ENCODE measurements around the gene CNTNAP2. TPM values are rescaled to one million over a fixed set of nuclear protein-coding genes. Genes with fewer than 3 reads are reported as not detected.

The CNTNAP2 gene
- total RNA-seq, 2 donors from 2014 or later, result 0.37 TPM; not detected in 1

DNA sequence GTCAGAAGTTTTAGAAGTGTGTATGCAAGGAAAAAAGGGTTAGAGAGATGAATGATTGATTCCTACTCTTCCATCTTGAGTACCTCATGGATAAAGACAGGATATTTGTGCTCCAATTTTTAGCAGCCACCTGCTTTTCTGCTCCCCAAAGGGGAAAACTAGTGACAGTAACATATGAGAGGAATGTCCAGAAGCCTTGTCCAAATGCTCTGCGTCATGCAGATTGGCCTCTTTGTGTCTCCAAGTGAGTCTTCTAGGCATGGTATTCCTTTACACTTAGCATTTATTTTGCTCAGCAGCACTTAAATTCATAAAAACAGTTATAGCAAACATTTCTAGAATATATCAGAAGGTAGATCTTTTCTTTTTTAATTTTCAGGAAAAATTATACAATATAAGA is 306.8 kb downstream of the CNTNAP2 start:
- no peak for DNase-seq
- Mint-ChIP-seq H3K4me1 (no peaks in the 10 kb centered on the region), H3K27ac (no peak overlapping the region), H3K36me3 (ENCODE audit: low read depth) (no peaks in the 10 kb centered on the region), H3K27me3 (no peaks in the 10 kb centered on the region), H3K4me3 (no peak overlapping the region)
- no peak for ATAC-seq
- no peaks in the 10 kb centered on the region for H3K9me3 ChIP-seq (ENCODE audit: control insufficient read depth, low read length, poor library complexity, severe bottlenecking)

DNA sequence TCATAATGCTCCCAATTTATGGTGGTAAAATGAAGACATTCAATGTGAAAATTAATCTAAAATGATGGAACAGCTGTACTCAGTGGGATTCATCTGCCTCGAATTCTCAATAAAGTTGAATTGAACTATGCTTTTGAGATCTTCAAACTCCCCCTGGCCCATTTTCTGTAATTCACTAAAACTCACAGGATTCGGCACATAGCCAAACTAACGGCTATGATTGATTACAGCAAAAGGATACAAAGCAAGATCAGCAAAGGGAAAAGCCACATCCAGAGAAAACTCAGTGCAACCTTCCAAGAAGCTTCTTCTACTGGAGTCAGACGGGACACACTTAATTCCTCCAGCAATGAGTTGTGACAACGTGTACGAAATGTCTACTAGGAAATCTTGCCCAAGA is 307.5 kb downstream of the CNTNAP2 start:
- Mint-ChIP-seq H3K4me3 (no peak overlapping the region), H3K27ac (no peak overlapping the region), H3K27me3 (no peaks in the 10 kb centered on the region), H3K36me3 (ENCODE audit: low read depth) (no peaks in the 10 kb centered on the region), H3K4me1 (no peaks in the 10 kb centered on the region)
- H3K9me3 ChIP-seq (ENCODE audit: control insufficient read depth, low read length, poor library complexity, severe bottlenecking), result no peaks in the 10 kb centered on the region
- DNase-seq (no peak), ATAC-seq (no peak)

DNA sequence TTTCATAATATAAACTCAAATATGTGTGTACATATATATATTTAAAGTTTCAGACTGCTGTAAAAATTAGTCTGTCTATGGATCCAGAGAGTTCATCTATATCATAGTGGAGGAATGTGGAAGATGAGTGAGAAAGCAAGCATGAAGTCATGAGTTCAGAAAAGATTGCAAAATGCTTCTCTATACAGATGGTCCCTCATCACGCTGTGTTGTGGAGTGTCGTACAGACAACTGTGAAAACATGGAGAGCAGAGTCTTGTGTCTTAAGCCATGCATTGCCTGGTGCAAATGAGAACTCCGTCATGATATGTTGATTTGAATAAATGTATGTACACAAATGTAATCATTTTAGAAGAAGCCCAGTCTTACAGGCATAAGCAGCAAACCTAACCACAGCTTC is 316.9 kb downstream of the CNTNAP2 start:
- ATAC-seq (no peak), DNase-seq (no peak)
- Mint-ChIP-seq H3K36me3 (ENCODE audit: low read depth) (no peaks in the 10 kb centered on the region), H3K27me3 (no peaks in the 10 kb centered on the region), H3K4me3 (no peak overlapping the region), H3K4me1 (no peaks in the 10 kb centered on the region), H3K27ac (no peak overlapping the region)
- H3K9me3 ChIP-seq (ENCODE audit: control insufficient read depth, low read length, poor library complexity, severe bottlenecking), result no peaks in the 10 kb centered on the region

DNA sequence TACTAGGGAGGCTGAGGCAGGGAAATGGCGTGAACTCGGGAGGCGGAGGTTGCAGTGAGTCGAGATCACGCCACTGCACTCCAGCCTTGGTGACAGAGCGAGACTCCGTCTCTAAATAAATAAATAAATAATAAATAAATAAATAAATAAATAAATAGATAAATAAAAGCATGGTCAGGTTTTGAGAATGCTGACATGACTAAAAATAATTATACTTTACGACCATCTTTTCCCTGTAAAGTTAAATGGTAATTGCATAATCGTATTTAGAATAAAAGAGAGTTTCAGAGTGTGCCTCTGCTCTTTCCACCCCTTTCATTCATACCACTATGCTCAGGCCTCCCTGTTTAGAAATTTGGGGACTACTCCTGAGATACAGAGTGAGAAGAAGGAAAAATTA is 326.5 kb downstream of the CNTNAP2 start:
- no peak for DNase-seq
- Mint-ChIP-seq H3K4me3 (no peak overlapping the region), H3K4me1 (no peaks in the 10 kb centered on the region), H3K36me3 (ENCODE audit: low read depth) (no peaks in the 10 kb centered on the region), H3K27ac (no peak overlapping the region), H3K27me3 (no peaks in the 10 kb centered on the region)
- no peaks in the 10 kb centered on the region for H3K9me3 ChIP-seq (ENCODE audit: control insufficient read depth, low read length, poor library complexity, severe bottlenecking)
- no peak for ATAC-seq

DNA sequence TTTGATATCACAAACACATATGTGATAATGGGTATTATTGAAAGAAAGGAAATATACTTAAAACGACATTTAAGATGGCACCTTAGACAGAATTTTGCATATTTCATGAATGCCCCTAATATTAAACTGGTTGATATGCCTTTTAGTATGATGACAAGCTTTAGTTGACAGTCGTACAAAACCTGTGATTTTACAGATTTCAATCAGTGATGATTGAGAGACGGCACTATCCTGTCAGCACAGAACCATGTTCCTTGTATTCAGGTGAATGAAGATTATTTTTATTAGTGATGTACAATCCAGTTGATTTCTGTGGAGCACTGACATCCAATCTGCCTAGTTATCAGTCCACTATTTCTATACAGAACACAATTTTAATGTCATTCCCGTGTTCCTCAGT is 333.0 kb downstream of the CNTNAP2 start:
- ATAC-seq, result no peak

DNA sequence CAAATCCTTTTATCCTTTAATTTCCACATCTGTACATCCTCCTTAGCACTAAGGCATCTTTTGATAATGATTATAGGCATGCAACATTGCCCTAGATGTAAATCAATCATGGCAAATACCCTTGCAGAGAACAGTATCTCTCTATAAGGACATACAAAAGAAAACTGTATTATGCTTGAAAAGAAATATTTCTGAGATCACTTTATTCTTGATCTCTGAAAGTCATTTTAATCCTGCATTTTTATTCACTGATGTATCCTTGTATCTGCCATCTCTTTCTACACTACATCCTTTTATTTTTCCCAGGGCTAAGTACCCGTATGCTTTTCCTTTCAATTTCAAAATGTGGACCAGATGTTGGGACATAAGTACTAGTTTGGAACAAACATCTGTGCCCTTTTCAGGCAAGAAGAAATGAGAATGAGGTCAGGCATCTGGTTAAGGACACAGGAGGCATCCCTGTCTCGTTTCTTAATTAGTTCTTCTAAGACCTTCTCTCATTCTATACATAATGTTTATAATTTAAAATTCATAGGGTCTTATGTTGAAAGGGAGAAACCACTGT is 338.6 kb downstream of the CNTNAP2 start:
- Mint-ChIP-seq H3K4me3 (no peak overlapping the region), H3K27ac (no peak overlapping the region), H3K27me3 (no peaks in the 10 kb centered on the region), H3K4me1 (no peaks in the 10 kb centered on the region), H3K36me3 (ENCODE audit: low read depth) (no peaks in the 10 kb centered on the region)
- no peaks in the 10 kb centered on the region for H3K9me3 ChIP-seq (ENCODE audit: control insufficient read depth, low read length, poor library complexity, severe bottlenecking)
- ATAC-seq (no peak), DNase-seq (no peak)

More for the DNA sequence above, 333.0 kb downstream of the CNTNAP2 start:
- Mint-ChIP-seq H3K4me1 (no peaks in the 10 kb centered on the region), H3K27me3 (no peaks in the 10 kb centered on the region), H3K4me3 (no peak overlapping the region), H3K27ac (no peak overlapping the region), H3K36me3 (ENCODE audit: low read depth) (no peaks in the 10 kb centered on the region)
- no peaks in the 10 kb centered on the region for H3K9me3 ChIP-seq (ENCODE audit: control insufficient read depth, low read length, poor library complexity, severe bottlenecking)
- no peak for DNase-seq

DNA sequence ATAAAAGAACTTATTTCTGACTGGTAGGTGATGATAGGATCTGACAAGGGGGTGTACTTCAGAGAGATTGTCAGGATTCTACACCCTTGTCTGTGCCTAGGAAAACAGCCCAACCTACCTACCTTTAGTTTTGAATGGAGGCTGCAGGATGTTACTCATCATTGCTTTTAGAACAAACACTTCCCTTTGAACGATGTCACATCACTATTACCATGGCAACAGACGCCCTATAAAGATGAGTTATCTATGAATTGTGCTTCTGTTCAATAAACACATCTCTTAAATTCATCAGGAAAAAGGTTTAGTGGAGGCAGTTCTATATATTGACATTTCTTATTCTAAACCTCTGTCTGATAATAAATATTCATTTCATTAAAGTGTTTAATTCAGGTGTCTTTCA is 362.4 kb downstream of the CNTNAP2 start:
- Mint-ChIP-seq H3K27ac (no peak overlapping the region), H3K27me3 (no peaks in the 10 kb centered on the region), H3K4me3 (no peak overlapping the region), H3K4me1 (no peaks in the 10 kb centered on the region), H3K36me3 (ENCODE audit: low read depth) (no peaks in the 10 kb centered on the region)
- DNase-seq (no peak), ATAC-seq (no peak)
- H3K9me3 ChIP-seq (ENCODE audit: control insufficient read depth, low read length, poor library complexity, severe bottlenecking), result no peaks in the 10 kb centered on the region

DNA sequence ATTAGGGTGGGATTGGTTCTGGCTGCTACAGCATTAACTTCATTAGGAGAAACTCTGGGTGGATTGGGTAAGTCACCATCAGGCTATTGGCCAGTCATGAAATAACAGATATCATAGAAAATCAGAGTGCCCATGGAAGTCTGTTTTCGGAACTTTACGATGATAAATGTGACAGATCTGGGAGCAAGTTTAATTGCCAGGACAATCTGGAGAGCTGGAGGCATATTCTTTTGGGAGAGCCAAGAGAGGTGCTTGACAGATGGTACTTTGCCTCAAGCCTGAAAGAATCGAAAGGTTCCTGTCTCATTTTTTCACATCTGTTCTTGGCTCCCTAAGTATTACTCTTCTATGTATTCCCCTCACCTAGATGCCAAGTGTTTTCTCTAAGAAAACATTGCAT is 369.9 kb downstream of the CNTNAP2 start:
- Mint-ChIP-seq H3K4me1 (no peaks in the 10 kb centered on the region), H3K36me3 (ENCODE audit: low read depth) (peaks cover 2% of the 10 kb centered on the region), H3K27me3 (no peaks in the 10 kb centered on the region), H3K4me3 (no peak overlapping the region), H3K27ac (no peak overlapping the region)
- H3K9me3 ChIP-seq (ENCODE audit: control insufficient read depth, low read length, poor library complexity, severe bottlenecking), result no peaks in the 10 kb centered on the region
- DNase-seq (no peak), ATAC-seq (no peak)

DNA sequence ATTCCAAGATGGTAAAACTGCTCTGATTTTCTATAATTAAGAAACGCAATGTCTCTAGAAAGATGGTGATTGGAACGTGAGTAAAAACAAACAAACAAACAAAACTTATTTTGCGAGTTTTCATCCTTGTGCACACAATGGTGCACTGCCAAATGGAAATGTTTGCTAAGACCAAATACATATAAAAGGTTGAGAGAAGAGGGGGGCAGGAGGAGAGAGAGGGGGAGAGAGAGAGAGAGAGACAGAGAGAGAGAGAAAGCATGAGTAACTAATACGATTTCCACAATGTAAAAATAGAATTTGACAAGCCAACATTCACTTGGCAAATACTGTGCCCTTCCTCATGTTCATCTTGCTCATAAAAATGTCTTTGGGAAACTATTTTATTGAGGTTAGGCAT is 375.4 kb downstream of the CNTNAP2 start:
- no peaks in the 10 kb centered on the region for H3K27me3 Mint-ChIP-seq
- no peaks in the 10 kb centered on the region for H3K4me1 Mint-ChIP-seq
- no peak overlapping the region for H3K4me3 Mint-ChIP-seq
- DNase-seq (no peak), ATAC-seq (no peak)
- H3K36me3 Mint-ChIP-seq (ENCODE audit: low read depth), result peaks cover 2% of the 10 kb centered on the region
- no peak overlapping the region for H3K27ac Mint-ChIP-seq
- no peaks in the 10 kb centered on the region for H3K9me3 ChIP-seq (ENCODE audit: control insufficient read depth, low read length, poor library complexity, severe bottlenecking)

DNA sequence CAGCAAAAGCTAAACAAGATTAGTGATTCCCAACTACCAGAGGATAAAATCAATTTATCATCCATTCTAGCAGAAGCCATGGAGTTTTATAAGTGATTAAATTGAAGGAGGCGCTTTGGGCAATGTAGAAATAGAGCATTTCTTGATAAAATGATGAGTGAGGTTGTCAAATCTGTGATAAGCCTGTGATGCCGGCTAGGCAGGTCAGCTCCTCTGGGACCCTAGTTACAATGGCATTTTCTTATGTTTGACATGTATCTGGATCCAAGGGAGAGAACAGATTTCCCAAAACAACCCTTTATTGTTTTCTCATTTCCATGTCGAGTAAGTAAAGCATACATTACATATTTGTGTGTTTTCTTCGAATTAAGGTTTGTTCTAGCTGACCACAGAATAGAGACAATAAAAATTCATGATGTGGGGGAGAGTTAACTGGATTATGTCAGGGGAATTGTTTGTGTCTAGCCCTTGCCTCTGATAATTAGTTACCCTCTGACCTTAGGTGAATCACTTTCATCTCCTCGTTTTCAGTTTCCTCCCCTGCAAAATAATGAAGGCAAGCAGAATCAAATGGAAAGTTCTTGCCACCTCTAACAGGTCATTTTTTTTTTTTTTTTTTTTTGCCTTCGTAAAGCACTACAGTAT is 378.5 kb downstream of the CNTNAP2 start:
- H3K27ac Mint-ChIP-seq, result no peak overlapping the region
- no peak overlapping the region for H3K4me3 Mint-ChIP-seq
- H3K9me3 ChIP-seq (ENCODE audit: control insufficient read depth, low read length, poor library complexity, severe bottlenecking), result no peaks in the 10 kb centered on the region
- no peaks in the 10 kb centered on the region for H3K27me3 Mint-ChIP-seq
- no peaks in the 10 kb centered on the region for H3K36me3 Mint-ChIP-seq (ENCODE audit: low read depth)
- no peak for DNase-seq
- no peaks in the 10 kb centered on the region for H3K4me1 Mint-ChIP-seq
- no peak for ATAC-seq

DNA sequence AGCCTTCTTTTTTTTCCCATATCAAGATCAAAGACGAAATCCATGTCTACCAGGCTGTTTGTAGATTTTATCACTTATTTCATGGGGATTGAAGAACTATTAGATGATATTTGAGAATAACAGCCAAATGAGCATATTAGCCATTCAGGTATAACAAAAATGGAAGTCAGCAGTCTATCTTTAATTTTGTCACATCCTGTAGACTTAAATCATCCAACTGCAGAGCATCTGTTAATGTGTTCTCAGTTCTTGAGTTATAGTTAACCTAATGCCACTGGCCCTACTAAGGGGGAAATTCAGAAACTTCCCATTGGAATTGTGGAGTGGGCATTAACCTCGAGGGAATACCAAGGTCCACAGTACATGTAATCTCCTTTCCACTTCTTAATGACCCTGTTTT is 380.1 kb downstream of the CNTNAP2 start:
- H3K27me3 Mint-ChIP-seq, result no peaks in the 10 kb centered on the region
- H3K4me1 Mint-ChIP-seq, result no peaks in the 10 kb centered on the region
- no peaks in the 10 kb centered on the region for H3K9me3 ChIP-seq (ENCODE audit: control insufficient read depth, low read length, poor library complexity, severe bottlenecking)
- no peak for DNase-seq
- H3K4me3 Mint-ChIP-seq, result no peak overlapping the region
- H3K36me3 Mint-ChIP-seq (ENCODE audit: low read depth), result no peaks in the 10 kb centered on the region
- no peak for ATAC-seq
- H3K27ac Mint-ChIP-seq, result no peak overlapping the region

DNA sequence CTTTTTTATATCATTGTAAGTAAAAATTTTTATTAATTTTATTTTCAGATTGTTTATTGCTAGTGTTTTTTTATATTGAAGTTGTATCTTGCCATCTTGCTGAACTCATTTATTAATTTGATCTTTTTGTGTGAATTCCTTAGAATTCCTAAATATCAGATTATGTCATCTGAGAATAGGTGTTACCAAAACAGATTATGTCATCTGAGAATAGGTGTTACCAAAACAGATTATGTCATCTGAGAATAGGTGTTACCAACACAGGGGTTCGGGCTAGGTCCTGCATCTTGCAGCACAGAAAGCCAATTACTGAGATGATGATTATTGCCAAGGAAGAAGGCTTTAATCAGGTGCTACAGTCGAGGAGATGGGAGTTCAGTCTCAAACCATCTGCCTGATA is 383.4 kb downstream of the CNTNAP2 start:
- H3K27ac Mint-ChIP-seq, result no peak overlapping the region
- no peaks in the 10 kb centered on the region for H3K9me3 ChIP-seq (ENCODE audit: control insufficient read depth, low read length, poor library complexity, severe bottlenecking)
- DNase-seq, result no peak
- no peak for ATAC-seq
- H3K27me3 Mint-ChIP-seq, result no peaks in the 10 kb centered on the region
- no peak overlapping the region for H3K4me3 Mint-ChIP-seq
- H3K4me1 Mint-ChIP-seq, result no peaks in the 10 kb centered on the region
- no peaks in the 10 kb centered on the region for H3K36me3 Mint-ChIP-seq (ENCODE audit: low read depth)

DNA sequence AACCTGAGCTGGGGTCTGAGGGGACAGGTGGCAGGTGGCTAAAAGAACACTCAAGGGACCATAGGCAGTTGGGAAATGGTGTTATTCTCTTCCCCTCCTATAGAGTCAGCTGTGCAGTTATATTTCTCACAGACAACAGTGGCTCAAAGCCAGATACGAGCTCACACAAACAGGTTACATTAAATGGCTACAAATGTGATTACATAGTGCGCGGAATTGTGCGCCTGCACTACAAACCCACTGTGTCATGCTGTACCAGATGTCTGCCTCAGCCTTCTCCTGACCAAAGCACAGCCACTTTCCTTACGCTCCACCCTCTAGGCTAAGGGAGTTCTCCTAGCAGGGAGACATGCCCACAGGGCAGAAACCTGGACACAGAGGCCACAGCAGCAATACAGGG is 387.2 kb downstream of the CNTNAP2 start:
- H3K27ac Mint-ChIP-seq, result no peak overlapping the region
- H3K4me1 Mint-ChIP-seq, result no peaks in the 10 kb centered on the region
- no peak overlapping the region for H3K4me3 Mint-ChIP-seq
- no peak for ATAC-seq
- no peaks in the 10 kb centered on the region for H3K27me3 Mint-ChIP-seq
- no peaks in the 10 kb centered on the region for H3K9me3 ChIP-seq (ENCODE audit: control insufficient read depth, low read length, poor library complexity, severe bottlenecking)
- no peaks in the 10 kb centered on the region for H3K36me3 Mint-ChIP-seq (ENCODE audit: low read depth)
- DNase-seq, result no peak

DNA sequence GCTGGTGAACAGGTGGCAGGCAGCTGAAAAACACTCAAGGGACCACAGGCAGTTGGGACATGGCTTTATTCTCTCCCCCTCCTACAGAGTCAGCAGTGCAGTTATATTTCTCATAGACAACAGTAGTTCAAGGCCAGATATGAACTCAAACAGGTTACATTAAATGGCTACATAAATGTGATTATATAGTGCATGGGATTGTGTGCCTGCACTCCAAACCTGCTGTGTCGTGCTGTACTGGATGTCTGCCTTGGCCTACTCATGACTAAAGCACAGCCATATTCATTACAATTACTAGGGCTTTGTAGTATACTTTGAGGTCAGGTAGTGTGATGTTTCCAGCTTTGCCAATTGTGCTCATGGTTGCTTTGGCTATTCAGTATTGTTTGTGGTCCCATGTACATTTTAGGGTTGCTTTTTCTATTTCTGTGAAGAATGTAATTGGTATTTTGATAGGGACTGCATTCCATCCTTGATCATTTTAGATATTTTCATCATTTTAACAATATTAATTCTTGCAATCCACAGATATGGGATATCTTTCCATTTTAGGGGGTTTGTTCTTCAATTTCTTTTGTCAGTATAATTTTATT is 393.6 kb downstream of the CNTNAP2 start:
- no peak overlapping the region for H3K4me3 Mint-ChIP-seq
- H3K36me3 Mint-ChIP-seq (ENCODE audit: low read depth), result no peaks in the 10 kb centered on the region
- ATAC-seq (no peak), DNase-seq (no peak)
- no peaks in the 10 kb centered on the region for H3K9me3 ChIP-seq (ENCODE audit: control insufficient read depth, low read length, poor library complexity, severe bottlenecking)
- H3K4me1 Mint-ChIP-seq, result no peaks in the 10 kb centered on the region
- no peaks in the 10 kb centered on the region for H3K27me3 Mint-ChIP-seq
- no peak overlapping the region for H3K27ac Mint-ChIP-seq
